ENCODE measurements around the gene POU2AF1. TPM values are rescaled to one million over a fixed set of nuclear protein-coding genes. Genes with fewer than 3 reads are reported as not detected.

Gene POU2AF1
- total RNA-seq, 4 donors from 2014 or later, result 0.69 to 2.2 (median 1.9) TPM; not detected in 1

DNA sequence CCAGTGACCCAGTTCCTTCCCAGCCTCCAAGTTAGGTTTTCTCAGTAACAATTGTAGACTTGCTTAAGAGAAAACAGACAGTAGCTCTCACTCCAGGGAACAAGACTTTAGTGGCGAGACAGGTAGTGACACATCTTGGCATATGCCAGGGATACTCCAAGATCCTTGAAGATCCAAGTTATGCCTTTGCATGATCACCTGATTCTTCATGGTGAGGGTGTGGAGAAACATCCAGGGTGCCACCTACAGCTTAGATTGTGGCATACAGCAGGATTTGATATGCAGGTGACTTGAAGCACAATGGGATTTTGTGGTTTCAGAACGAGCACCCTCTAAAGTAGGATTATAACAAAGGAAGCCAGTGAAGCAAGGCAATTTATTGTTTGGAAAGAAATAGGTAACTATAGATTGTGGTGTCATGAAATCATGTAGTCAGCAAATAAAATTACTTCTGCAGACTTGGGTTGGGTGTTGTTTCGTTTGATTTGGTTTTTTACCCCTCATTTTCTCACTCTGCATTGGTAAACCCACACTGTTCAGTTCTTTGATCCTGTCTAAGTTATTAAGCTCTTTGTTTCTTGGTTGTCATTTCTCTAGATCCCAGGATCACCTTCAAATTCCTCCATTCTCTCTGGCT is 71.5 kb downstream of the POU2AF1 start:
- ATAC-seq (ENCODE audit: low FRiP score) (no peak), DNase-seq (ENCODE audit: low spot score) (no peak)
- no peak for TF ChIP-seq CTCF (IDR thresholded peaks at IDR 0.05)

- ATAC-seq (ENCODE audit: low FRiP score) (no peak), DNase-seq (ENCODE audit: low spot score) (no peak)
- no peak for TF ChIP-seq CTCF (IDR thresholded peaks at IDR 0.05)
These were observed 72.8 kb downstream of the POU2AF1 start for GRCh38 chr11:111306321-111306720.

GRCh38 chr11:111305876-111306275 is 73.2 kb downstream of the POU2AF1 start:
- DNase-seq (ENCODE audit: low spot score), result no peak
- TF ChIP-seq CTCF (IDR thresholded peaks at IDR 0.05), result no peak
- no peak for ATAC-seq (ENCODE audit: low FRiP score)

GRCh38 chr11:111305162-111305802 is 73.8 kb downstream of the POU2AF1 start:
- TF ChIP-seq CTCF (IDR thresholded peaks at IDR 0.05), result no peak
- ATAC-seq (ENCODE audit: low FRiP score) (no peak), DNase-seq (ENCODE audit: low spot score) (no peak)

DNA sequence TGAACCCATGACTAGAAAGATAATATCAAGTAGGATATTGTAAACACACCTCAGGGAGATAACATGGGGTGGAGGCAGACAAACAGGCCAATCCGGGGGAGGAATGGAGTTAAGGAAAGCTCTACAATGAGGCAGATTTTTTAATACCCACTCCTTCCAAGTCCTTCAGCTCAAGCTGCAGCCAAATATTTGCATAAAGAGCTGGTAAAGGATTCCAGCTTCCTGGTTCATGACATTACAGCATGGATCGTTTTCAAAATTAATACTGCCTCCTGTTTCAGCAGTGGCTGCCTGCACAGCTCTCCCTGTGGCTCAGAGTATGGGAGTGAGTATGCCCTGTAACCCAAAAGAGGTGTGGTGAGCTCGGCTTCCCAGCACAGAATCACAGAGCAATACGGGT is 75.6 kb downstream of the POU2AF1 start:
- TF ChIP-seq CTCF (IDR thresholded peaks at IDR 0.05), result no peak
- peak; percentile 43 for ATAC-seq (ENCODE audit: low FRiP score)
- DNase-seq (ENCODE audit: low spot score), result no peak

- ATAC-seq (ENCODE audit: low FRiP score) (no peak), DNase-seq (ENCODE audit: low spot score) (no peak)
- no peak for TF ChIP-seq CTCF (IDR thresholded peaks at IDR 0.05)
These were observed 76.8 kb downstream of the POU2AF1 start for GRCh38 chr11:111302298-111302697.

Small RNA genes within 50 kb of the gene (small RNA-seq; reads per million reads assigned to genes)
- gene MIR4491 (not detected), gene RNU2-60P (not detected)

Other genes starting within 250 kb of the POU2AF1 start
- gene POU2AF2, start 133.6 kb downstream of the POU2AF1 start, total RNA-seq, result not detected
- 1 to 10 TPM in 1 of 4 donors, under 1 TPM in 2, not detected in 1; 0.50 to 4.7 (median 0.84) TPM for gene POU2AF3, start 80.7 kb downstream of the POU2AF1 start, total RNA-seq
- gene BTG4, start 133.1 kb upstream of the POU2AF1 start, total RNA-seq, result not detected
- not detected for gene HOATZ, start 135.5 kb upstream of the POU2AF1 start, total RNA-seq
- 10 to 100 TPM; 10.2 to 23.8 (median 15.4) TPM for gene LAYN, start 161.4 kb upstream of the POU2AF1 start, total RNA-seq
- gene SIK2, start 223.2 kb upstream of the POU2AF1 start, total RNA-seq, result 100 to 1,000 TPM in 1 of 4 donors, 10 to 100 TPM in 3; 27.3 to 111 (median 73.6) TPM

All from omental fat pad (tissue), 4 donors.